ENCODE data around the gene GCGR. TPM values are rescaled to one million over a fixed set of nuclear protein-coding genes. Genes with fewer than 3 reads are reported as not detected.
A peak's percentile ranks its signal among the peaks of the same experiment; 100 is the strongest.

Gene GCGR
- total RNA-seq: under 1 TPM in 1 of 2 donors, not detected in 1; 0.17 TPM

DNA sequence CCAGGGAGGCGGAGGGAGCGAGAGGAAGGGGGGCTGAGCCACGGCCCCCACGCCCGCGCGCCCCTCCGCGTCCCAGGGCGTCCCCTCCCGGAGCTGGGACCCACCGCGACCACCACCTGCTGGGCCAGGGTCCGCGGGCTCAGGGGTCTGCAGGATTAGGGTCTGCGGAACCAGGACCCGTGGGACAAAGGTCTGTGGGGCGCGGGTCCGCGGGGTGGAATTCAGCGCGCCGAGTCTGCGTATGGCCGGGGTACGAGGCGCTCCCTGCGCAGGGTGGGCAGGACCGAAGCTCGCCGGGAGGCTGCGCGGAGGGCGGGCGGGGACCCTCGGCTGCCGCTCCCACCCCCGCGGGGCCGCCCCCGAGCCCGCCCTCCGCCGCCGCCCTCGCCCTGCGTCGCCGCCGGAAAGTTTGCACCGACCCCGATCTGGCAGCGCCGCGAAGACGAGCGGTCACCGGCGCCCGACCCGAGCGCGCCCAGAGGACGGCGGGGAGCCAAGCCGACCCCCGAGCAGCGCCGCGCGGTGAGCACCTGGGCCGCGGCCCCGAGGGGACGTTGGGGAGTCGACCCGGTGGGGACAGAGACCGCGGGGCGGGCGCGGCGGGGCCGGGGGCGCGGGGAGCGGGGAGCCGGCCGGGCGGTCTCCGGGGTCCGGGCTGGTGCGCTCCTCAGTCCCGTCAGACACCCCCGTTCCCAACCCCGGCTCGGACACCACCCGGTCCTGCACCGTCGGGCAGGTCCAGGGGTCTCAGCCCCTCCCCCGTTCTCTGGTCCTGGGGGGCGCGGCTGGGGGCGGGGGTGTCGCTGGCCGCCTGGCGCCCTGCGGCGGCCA lies at the start of gene GCGR:
TSS of gene GCGR (plus strand) at position 423 of the 831 bp plus-strand sequence. CDS start 4,869 bp downstream, outside the sequence.
- Mint-ChIP-seq H3K27me3 (ENCODE audit: low read depth) (peaks cover 31% of the 10 kb centered on the region), H3K4me1 (ENCODE audit: low read depth) (no peaks in the 10 kb centered on the region), H3K9me3 (no peaks in the 10 kb centered on the region), H3K27ac (no peak within 1 kb of the TSS), H3K4me3 (peak within 1 kb of the TSS in 1 of 2 donors; percentile 31), H3K36me3 (ENCODE audit: insufficient read depth in 2 of 2) (no peaks in the 10 kb centered on the region)
- DNase-seq (no peak), ATAC-seq (replicated peaks in 1 of 2) (no peak)

DNA sequence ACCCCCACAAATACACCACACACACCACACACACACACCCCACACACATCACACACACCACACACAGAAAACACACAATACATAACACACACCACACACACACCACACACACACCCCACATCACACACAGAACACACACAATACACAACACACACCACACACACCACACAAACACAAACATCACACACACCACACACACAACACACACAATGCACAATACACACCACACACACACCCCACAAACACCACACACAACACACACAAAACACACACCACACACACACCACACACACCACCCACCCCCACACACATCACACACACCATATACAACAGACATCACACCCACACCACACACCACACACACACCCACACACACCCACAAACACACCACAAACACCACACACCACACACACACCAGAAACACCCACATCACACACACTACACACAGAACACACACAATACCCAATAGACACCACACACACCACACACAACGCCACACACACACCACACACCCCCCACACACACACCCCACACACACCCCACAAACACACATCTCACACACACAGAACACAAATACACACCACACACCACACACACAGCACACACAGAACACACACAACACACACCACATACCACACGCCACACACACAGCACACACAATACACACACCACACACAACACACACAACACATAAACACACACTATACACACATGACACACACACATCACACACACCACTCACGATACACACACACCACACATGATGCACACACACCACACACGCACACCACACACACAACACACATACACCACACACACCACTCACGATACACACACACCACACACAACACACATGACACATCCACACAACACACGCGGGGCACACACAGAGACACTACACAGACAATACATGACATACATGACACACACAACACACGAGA lies 11.0 kb upstream of the GCGR start:
- no peak overlapping the region for H3K27ac Mint-ChIP-seq
- no peaks in the 10 kb centered on the region for H3K27me3 Mint-ChIP-seq (ENCODE audit: low read depth)
- ATAC-seq (replicated peaks in 1 of 2) (no peak), DNase-seq (no peak)
- H3K36me3 Mint-ChIP-seq (ENCODE audit: insufficient read depth in 2 of 2): no peaks in the 10 kb centered on the region
- no peaks in the 10 kb centered on the region for H3K4me1 Mint-ChIP-seq (ENCODE audit: low read depth)
- H3K9me3 Mint-ChIP-seq: no peaks in the 10 kb centered on the region
- H3K4me3 Mint-ChIP-seq: no peak overlapping the region

DNA sequence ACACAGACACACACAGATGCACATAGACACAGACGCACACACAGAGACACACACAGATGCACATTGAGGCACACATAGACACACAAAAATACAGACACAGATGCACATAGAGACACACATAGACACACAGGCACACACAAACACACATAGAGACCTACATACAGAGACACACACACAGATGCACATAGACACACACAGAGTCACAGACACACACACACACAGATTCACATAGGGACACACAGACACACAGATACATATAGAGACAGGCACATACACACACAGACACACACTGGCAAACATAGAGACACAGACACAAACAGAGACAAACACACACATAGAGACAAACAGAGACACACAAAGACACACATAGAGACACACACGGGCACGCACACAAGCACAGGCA lies 9.9 kb upstream of the GCGR start:
- Mint-ChIP-seq H3K36me3 (ENCODE audit: insufficient read depth in 2 of 2) (no peaks in the 10 kb centered on the region), H3K4me3 (no peak overlapping the region), H3K27me3 (ENCODE audit: low read depth) (no peaks in the 10 kb centered on the region), H3K27ac (no peak overlapping the region), H3K9me3 (no peaks in the 10 kb centered on the region), H3K4me1 (ENCODE audit: low read depth) (no peaks in the 10 kb centered on the region)
- ATAC-seq (replicated peaks in 1 of 2) (no peak), DNase-seq (no peak)

GRCh38 chr17:81794509-81794908 lies 9.4 kb upstream of the GCGR start:
- H3K9me3 Mint-ChIP-seq: no peaks in the 10 kb centered on the region
- no peaks in the 10 kb centered on the region for H3K36me3 Mint-ChIP-seq (ENCODE audit: insufficient read depth in 2 of 2)
- ATAC-seq (replicated peaks in 1 of 2) (no peak), DNase-seq (no peak)
- no peaks in the 10 kb centered on the region for H3K4me1 Mint-ChIP-seq (ENCODE audit: low read depth)
- no peak overlapping the region for H3K27ac Mint-ChIP-seq
- H3K4me3 Mint-ChIP-seq: no peak overlapping the region
- no peaks in the 10 kb centered on the region for H3K27me3 Mint-ChIP-seq (ENCODE audit: low read depth)

GRCh38 chr17:81801327-81801726 lies 2.6 kb upstream of the GCGR start:
- H3K4me3 Mint-ChIP-seq: no peak overlapping the region
- no peak overlapping the region for H3K27ac Mint-ChIP-seq
- H3K9me3 Mint-ChIP-seq: no peaks in the 10 kb centered on the region
- H3K4me1 Mint-ChIP-seq (ENCODE audit: low read depth): no peaks in the 10 kb centered on the region
- DNase-seq (no peak), ATAC-seq (replicated peaks in 1 of 2) (no peak)
- no peaks in the 10 kb centered on the region for H3K36me3 Mint-ChIP-seq (ENCODE audit: insufficient read depth in 2 of 2)
- H3K27me3 Mint-ChIP-seq (ENCODE audit: low read depth): peaks cover 22% of the 10 kb centered on the region

DNA sequence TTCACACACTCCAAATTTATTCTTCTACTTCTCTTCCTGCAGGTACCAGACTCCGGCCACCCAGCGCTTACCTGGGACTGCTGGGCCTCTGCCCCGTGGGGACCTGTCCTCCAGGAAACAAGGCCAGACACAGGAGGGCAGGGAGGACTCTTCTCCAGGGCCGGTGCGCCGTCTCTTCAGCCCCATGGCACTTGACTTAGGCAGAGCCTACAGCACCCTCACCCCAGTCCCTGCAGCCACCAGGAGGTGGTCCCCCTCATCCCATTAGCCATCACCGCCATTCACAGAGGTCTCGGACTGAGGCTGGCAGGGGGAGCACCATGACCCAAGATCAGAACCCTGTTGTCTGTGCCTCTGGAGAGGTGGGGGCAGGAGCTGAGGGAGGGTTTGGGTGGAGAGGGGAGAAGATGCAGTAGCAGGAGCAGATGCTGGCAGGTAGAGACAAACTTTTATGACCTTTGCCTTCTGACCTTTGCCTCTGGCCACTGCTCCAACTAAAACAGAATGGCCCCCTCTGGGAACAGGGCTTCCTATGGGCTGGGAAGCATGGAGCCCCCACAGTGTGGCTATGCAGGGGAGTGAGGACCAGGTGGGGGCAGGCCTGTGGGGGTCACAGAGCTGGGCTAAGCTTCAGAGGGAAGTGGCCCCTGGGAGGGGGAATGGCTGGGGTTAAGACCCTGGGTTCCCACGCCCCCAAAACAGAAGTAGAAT lies 1.7 kb upstream of the GCGR start:
- Mint-ChIP-seq H3K9me3 (no peaks in the 10 kb centered on the region), H3K36me3 (ENCODE audit: insufficient read depth in 2 of 2) (no peaks in the 10 kb centered on the region), H3K4me3 (no peak overlapping the region), H3K27ac (no peak overlapping the region), H3K27me3 (ENCODE audit: low read depth) (peaks cover 22% of the 10 kb centered on the region), H3K4me1 (ENCODE audit: low read depth) (no peaks in the 10 kb centered on the region)
- ATAC-seq (replicated peaks in 1 of 2) (no peak), DNase-seq (no peak)

- Mint-ChIP-seq H3K27ac (no peak overlapping the region), H3K27me3 (ENCODE audit: low read depth) (peaks cover 28% of the 10 kb centered on the region), H3K9me3 (no peaks in the 10 kb centered on the region), H3K36me3 (ENCODE audit: insufficient read depth in 2 of 2) (no peaks in the 10 kb centered on the region), H3K4me3 (peak overlapping the region in 1 of 2 donors; percentile 31), H3K4me1 (ENCODE audit: low read depth) (no peaks in the 10 kb centered on the region)
- DNase-seq: no peak
- no peak for ATAC-seq (replicated peaks in 1 of 2)
Observed at GRCh38 chr17:81802856-81803643, 900 bp upstream of the GCGR start.

GRCh38 chr17:81804559-81805399 lies 829 bp downstream of the GCGR start:
- DNase-seq (no peak), ATAC-seq (replicated peaks in 1 of 2) (no peak)
- H3K4me3 Mint-ChIP-seq: no peak overlapping the region
- H3K27ac Mint-ChIP-seq: no peak overlapping the region
- H3K36me3 Mint-ChIP-seq (ENCODE audit: insufficient read depth in 2 of 2): no peaks in the 10 kb centered on the region
- H3K9me3 Mint-ChIP-seq: no peaks in the 10 kb centered on the region
- peaks cover 38% of the 10 kb centered on the region for H3K27me3 Mint-ChIP-seq (ENCODE audit: low read depth)
- no peaks in the 10 kb centered on the region for H3K4me1 Mint-ChIP-seq (ENCODE audit: low read depth)

DNA sequence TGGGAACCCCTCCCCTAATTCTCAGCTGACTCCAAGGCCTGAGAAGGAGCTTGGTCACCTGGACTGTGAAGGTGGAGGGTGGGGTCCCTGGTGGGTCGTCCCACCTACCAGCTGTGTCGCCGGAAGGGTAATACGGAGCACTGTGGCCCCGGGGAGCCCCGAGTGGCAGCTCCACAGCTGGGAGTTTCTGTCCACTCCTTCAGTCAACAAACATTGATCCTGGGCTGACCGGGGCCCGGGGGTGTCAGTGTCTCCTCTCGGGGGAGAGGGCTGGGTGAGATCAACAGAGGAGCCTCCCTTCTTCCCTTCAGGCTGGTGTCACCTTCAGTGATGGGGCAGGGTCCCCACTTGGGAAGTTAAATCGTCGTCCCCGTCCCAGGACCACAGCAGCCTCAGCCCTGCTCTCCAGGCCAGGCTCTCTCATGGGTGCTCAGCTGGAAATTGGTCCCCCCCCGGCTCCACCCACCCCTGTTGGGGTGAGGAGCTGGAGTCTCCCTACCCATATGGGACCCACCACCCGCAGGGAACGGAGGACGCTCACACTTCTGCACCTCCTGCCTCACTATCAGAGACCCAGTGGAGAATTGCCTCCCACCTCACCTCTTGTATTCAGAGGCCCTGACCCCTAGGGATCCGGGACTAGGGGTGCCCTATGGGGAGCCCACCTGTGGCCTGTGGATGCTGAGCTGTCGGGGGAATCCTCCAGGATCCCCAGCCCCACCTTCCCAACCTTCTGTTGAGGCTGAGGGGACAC lies 1.9 kb downstream of the GCGR start:
- Mint-ChIP-seq H3K9me3 (no peaks in the 10 kb centered on the region), H3K4me3 (no peak overlapping the region), H3K36me3 (ENCODE audit: insufficient read depth in 2 of 2) (no peaks in the 10 kb centered on the region), H3K27ac (no peak overlapping the region), H3K27me3 (ENCODE audit: low read depth) (peaks cover 38% of the 10 kb centered on the region), H3K4me1 (ENCODE audit: low read depth) (no peaks in the 10 kb centered on the region)
- DNase-seq: no peak
- ATAC-seq (replicated peaks in 1 of 2): no peak

- Mint-ChIP-seq H3K4me1 (ENCODE audit: low read depth) (no peaks in the 10 kb centered on the region), H3K27ac (no peak overlapping the region), H3K9me3 (no peaks in the 10 kb centered on the region), H3K27me3 (ENCODE audit: low read depth) (peaks cover 35% of the 10 kb centered on the region), H3K36me3 (ENCODE audit: insufficient read depth in 2 of 2) (no peaks in the 10 kb centered on the region), H3K4me3 (no peak overlapping the region)
- peak in 1 of 2 donors; percentile 15 for ATAC-seq (replicated peaks in 1 of 2)
- DNase-seq: no peak
Observed at GRCh38 chr17:81806461-81807209, 2.7 kb downstream of the GCGR start.

Data from activated T-cell treated with anti-CD3 and anti-CD28 coated beads, Interleukin-2, amount 50 U/mL, for 72 hours (primary cell).